ENCODE data around the gene HOMER2. TPM values are rescaled to one million over a fixed set of nuclear protein-coding genes. Genes with fewer than 3 reads are reported as not detected.

HOMER2 gene
- total RNA-seq, 1 experiment from 2014 or later = 49.4 TPM

DNA sequence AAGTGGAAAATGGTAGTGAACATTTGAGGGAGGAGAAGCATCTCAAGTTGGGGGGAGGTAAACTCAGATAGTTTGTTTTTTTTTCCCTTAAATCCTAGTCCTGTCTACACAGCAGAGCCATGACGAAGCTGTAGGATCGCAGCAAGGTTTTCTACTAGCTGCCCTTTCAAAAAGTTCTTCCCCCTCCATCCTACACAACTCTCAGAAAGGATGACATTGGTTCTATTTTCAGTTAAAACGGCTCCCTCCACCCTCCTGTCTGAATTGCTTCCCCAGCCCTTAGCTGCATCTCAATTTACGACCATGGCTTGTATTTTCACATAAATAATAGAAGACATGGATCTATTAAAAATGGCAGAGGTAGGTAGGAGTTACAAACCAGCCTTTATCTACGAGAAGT, 2.2 kb downstream of the HOMER2 start:
- Mint-ChIP-seq H3K4me1 (ENCODE audit: low read depth, unreplicated experiment) (peaks cover 15% of the 10 kb centered on the region), H3K9me3 (ENCODE audit: low read depth, unreplicated experiment) (no peaks in the 10 kb centered on the region), H3K4me3 (ENCODE audit: low read depth, unreplicated experiment) (no peak overlapping the region), H3K27ac (ENCODE audit: unreplicated experiment) (no peak overlapping the region), H3K27me3 (ENCODE audit: unreplicated experiment) (no peaks in the 10 kb centered on the region), H3K36me3 (ENCODE audit: insufficient read depth, unreplicated experiment) (peaks cover 8% of the 10 kb centered on the region)
- TF ChIP-seq, protein P1, sequence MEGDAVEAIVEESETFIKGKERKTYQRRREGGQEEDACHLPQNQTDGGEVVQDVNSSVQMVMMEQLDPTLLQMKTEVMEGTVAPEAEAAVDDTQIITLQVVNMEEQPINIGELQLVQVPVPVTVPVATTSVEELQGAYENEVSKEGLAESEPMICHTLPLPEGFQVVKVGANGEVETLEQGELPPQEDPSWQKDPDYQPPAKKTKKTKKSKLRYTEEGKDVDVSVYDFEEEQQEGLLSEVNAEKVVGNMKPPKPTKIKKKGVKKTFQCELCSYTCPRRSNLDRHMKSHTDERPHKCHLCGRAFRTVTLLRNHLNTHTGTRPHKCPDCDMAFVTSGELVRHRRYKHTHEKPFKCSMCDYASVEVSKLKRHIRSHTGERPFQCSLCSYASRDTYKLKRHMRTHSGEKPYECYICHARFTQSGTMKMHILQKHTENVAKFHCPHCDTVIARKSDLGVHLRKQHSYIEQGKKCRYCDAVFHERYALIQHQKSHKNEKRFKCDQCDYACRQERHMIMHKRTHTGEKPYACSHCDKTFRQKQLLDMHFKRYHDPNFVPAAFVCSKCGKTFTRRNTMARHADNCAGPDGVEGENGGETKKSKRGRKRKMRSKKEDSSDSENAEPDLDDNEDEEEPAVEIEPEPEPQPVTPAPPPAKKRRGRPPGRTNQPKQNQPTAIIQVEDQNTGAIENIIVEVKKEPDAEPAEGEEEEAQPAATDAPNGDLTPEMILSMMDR (IDR thresholded peaks at IDR 0.05; ENCODE audit: unreplicated experiment) = no peak
- intact Hi-C loops (cut with micrococcal nuclease; ENCODE audit: unreplicated experiment) = no loop called here
- CTCF ChIA-PET = no interaction called here
- DNase-seq = no peak
- no TSS peak for BruUV-seq (replicated peaks)

DNA sequence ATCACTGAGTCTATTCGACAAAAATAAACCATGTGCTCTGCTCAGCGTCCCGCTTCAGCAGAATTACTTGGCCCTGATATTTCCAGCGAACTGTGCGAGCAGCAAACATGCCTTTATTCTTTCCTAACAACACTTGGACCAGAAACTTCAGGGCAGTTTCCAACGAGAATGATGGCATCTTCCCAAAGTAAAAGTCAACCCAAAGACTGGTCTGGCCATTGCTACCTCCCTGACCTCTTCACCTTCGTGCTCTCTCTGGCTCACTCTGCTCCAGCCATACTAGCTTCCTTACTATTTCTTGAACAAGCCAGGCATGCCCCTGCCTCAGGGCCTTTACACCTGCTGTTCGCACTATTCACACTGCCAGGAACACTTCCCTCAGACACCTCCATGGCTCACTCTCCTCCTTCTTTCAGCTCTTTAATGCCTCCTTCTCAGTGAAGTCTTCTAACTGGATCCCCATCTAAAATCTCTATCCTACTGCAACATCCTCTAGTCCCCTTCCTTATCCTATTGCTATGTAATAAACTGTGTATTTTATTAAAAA, 6.3 kb downstream of the HOMER2 start:
- H3K27ac Mint-ChIP-seq (ENCODE audit: unreplicated experiment) = peak overlapping the region; percentile 5
- peaks cover 6% of the 10 kb centered on the region for H3K36me3 Mint-ChIP-seq (ENCODE audit: insufficient read depth, unreplicated experiment)
- DNase-seq = no peak
- H3K9me3 Mint-ChIP-seq (ENCODE audit: low read depth, unreplicated experiment) = no peaks in the 10 kb centered on the region
- BruUV-seq (replicated peaks) = no TSS peak
- H3K4me1 Mint-ChIP-seq (ENCODE audit: low read depth, unreplicated experiment) = peaks cover 41% of the 10 kb centered on the region
- H3K27me3 Mint-ChIP-seq (ENCODE audit: unreplicated experiment) = no peaks in the 10 kb centered on the region
- TF ChIP-seq, protein P1 (IDR thresholded peaks at IDR 0.05; ENCODE audit: unreplicated experiment) = no peak
- intact Hi-C loops (cut with micrococcal nuclease; ENCODE audit: unreplicated experiment) = no loop called here
- no peak overlapping the region for H3K4me3 Mint-ChIP-seq (ENCODE audit: low read depth, unreplicated experiment)
- CTCF ChIA-PET = no interaction called here

DNA sequence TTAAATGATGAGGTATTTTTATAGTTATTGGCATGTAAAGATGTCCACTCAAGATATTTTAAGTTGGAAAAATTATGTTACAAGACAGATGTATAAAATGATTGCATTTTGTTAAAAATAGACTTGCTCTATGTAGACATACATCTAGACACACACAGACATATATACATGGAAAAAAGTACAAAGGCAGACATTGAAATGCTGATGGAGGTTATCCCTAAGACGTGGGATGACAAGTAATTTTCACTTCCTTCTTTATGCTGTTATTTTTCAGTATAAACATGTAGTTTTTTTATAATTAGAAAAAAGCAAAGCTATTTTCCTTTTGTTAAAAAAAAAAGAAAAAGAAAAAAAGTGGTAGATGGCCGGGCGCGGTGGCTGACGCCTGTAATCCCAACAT, 7.2 kb downstream of the HOMER2 start:
- CTCF ChIA-PET = no interaction called here
- Mint-ChIP-seq H3K27ac (ENCODE audit: unreplicated experiment) (no peak overlapping the region), H3K9me3 (ENCODE audit: low read depth, unreplicated experiment) (no peaks in the 10 kb centered on the region), H3K36me3 (ENCODE audit: insufficient read depth, unreplicated experiment) (peaks cover 6% of the 10 kb centered on the region), H3K4me1 (ENCODE audit: low read depth, unreplicated experiment) (peaks cover 46% of the 10 kb centered on the region), H3K4me3 (ENCODE audit: low read depth, unreplicated experiment) (no peak overlapping the region), H3K27me3 (ENCODE audit: unreplicated experiment) (no peaks in the 10 kb centered on the region)
- no peak for DNase-seq
- TF ChIP-seq, protein P1 (IDR thresholded peaks at IDR 0.05; ENCODE audit: unreplicated experiment) = no peak
- intact Hi-C loops (cut with micrococcal nuclease; ENCODE audit: unreplicated experiment) = no loop called here
- no TSS peak for BruUV-seq (replicated peaks)

DNA sequence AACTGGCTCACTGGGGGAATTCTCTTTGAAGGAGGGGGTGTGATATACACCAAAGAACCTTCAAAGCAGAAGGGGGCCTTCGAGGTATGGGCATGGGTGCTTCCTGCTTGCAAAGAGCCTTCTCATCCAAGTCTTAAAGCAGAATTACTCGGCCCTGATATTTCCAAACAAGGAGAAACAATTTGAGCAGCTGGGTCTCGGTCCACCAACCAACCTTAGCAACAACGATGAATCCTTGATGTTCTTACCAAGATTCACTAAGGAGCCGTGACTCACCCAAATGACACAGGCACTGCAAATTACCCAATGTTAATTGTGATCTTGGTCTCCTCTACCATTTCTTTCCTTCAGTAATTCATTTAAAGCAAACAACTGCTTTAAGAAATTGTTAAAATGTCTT, 7.7 kb downstream of the HOMER2 start:
- TF ChIP-seq, protein P1 (IDR thresholded peaks at IDR 0.05; ENCODE audit: unreplicated experiment) = no peak
- no peak for DNase-seq
- CTCF ChIA-PET = interaction anchor here (1.5 kb wide), 1 partner anchor 16 kb away, joined by 3 read pairs; no protein-coding TSS in a partner anchor
- no TSS peak for BruUV-seq (replicated peaks)
- Mint-ChIP-seq H3K27me3 (ENCODE audit: unreplicated experiment) (no peaks in the 10 kb centered on the region), H3K4me3 (ENCODE audit: low read depth, unreplicated experiment) (no peak overlapping the region), H3K4me1 (ENCODE audit: low read depth, unreplicated experiment) (peaks cover 46% of the 10 kb centered on the region), H3K27ac (ENCODE audit: unreplicated experiment) (no peak overlapping the region), H3K36me3 (ENCODE audit: insufficient read depth, unreplicated experiment) (peaks cover 6% of the 10 kb centered on the region), H3K9me3 (ENCODE audit: low read depth, unreplicated experiment) (no peaks in the 10 kb centered on the region)
- intact Hi-C loops (cut with micrococcal nuclease; ENCODE audit: unreplicated experiment) = no loop called here

All from Calu3 (cell line).